SJCRH30 (cell line): Measurements from ENCODE around the gene OR2F2. TPM values are rescaled to one million over a fixed set of nuclear protein-coding genes. Genes with fewer than 3 reads are reported as not detected.

ENCODE experiments used
- DNase-seq, 2 experiments: peaks; one replicate each; pipeline ENCODE4 v3.0.0-alpha.2; 2015 to 2020
- H3K27ac ChIP-seq: fragments of 250-450 bp; sonication (Bioruptor Pico); 2 replicates; pipeline ENCODE4 v1.5.1; 2020; ENCODE audit warnings: mild to moderate bottlenecking, moderate library complexity
- H3K27me3 ChIP-seq: fragments of 250-450 bp; sonication (Bioruptor Pico); 2 replicates; pipeline ENCODE4 v1.5.1; 2020; ENCODE audit warnings: mild to moderate bottlenecking, moderate library complexity
- H3K36me3 ChIP-seq: fragments of 250-450 bp; sonication (Bioruptor Pico); 2 replicates; pipeline ENCODE4 v1.5.1; 2020; ENCODE audit warnings: mild to moderate bottlenecking, moderate library complexity
- H3K4me1 ChIP-seq: fragments of 250-450 bp; sonication (Bioruptor Pico); 2 replicates; pipeline ENCODE4 v1.5.1; 2020; ENCODE audit warnings: mild to moderate bottlenecking, moderate library complexity
- H3K4me3 ChIP-seq: fragments of 250-450 bp; sonication (Bioruptor Pico); 2 replicates; pipeline ENCODE4 v1.5.1; 2020; ENCODE audit warnings: mild to moderate bottlenecking, moderate library complexity
- H3K9me3 ChIP-seq: fragments of 250-450 bp; sonication (Bioruptor Pico); replicated peaks from 2 replicates; pipeline ENCODE4 v1.5.1; 2020; ENCODE audit warnings: mild to moderate bottlenecking, moderate library complexity
- total RNA-seq: library from RNA; depleted of rRNA; stranded (reverse); fragments of >200 nt; shearing (Covaris generic); gene quantifications from 2 replicates; pipeline ENCODE4 v1.2.3, GENCODE V29; 2014; rRNA removed

Gene OR2F2, protein sequence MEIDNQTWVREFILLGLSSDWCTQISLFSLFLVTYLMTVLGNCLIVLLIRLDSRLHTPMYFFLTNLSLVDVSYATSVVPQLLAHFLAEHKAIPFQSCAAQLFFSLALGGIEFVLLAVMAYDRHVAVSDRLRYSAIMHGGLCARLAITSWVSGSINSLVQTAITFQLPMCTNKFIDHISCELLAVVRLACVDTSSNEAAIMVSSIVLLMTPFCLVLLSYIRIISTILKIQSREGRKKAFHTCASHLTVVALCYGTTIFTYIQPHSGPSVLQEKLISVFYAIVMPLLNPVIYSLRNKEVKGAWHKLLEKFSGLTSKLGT
- total RNA-seq: not detected in 2 replicates

DNA sequence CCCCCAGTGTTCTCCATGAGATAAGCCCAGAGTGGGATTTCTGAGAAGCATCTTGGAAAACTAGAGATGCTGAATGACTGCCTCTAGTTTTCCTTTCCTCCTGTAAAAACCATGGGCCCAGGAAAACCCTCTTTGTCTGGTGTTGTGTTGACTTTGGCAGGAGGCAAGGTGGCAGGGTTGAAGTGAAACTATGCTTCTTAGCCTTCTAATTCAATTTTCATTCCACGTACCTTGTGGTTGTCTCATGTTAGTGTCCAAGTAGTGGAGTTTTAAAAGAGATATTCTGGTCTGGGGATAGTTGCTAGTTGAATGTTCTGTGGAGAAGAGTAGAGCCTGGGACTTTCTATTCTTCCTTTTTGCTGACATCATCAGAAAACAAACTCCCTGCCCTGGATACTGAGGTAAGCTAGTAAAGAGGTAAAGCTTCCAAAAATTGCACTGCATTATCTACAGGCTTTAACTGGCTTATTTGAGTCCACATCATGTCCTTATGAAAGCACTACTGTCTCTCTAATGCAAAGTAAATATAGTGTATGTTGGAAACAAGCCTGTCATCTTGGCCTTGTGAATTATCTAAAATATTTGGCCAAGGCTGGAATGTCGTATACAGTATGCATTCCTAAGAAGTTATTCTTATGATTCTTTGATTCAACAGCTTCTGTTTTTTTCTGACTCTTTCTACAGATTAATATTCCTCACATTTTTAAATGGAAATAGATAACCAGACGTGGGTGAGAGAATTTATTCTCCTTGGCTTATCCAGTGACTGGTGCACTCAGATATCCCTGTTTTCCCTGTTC, at the start of gene OR2F2:
OR2F2 (plus strand) TSS at position 708 of the 800 bp plus-strand sequence; CDS start at position 708, 0 bp downstream.
- H3K9me3 ChIP-seq: no peaks in the 10 kb centered on the region
- H3K4me3 ChIP-seq: no peak within 1 kb of the TSS
- H3K4me1 ChIP-seq: no peaks in the 10 kb centered on the region
- no peaks in the 10 kb centered on the region for H3K36me3 ChIP-seq
- no peaks in the 10 kb centered on the region for H3K27me3 ChIP-seq
- no peak for DNase-seq
- H3K27ac ChIP-seq: no peak within 1 kb of the TSS

DNA sequence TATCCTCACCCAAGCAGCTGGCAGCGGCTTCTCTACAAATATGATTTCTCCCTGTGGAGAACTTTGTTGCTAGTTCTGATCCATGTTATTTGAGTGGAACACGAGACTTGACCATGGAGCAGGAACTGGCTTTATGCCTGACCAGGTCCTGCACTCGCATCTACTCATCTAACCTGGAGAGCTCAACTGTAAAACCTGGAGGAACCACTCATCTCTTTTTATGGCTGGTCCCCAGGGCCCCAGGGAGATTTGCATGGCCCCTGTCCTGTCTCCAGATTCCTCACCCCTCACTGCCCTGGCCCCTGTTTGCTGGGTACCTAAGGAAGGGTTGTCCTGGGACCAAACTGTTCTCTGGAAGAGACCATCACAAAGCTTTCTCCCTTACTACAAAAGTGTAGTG, 49.1 kb upstream of the OR2F2 start:
- Histone ChIP-seq H3K36me3 (peaks cover 13% of the 10 kb centered on the region), H3K9me3 (peaks cover 7% of the 10 kb centered on the region; the same call in 1 of the 2 replicates), H3K27me3 (no peaks in the 10 kb centered on the region), H3K4me1 (no peaks in the 10 kb centered on the region), H3K4me3 (no peak overlapping the region), H3K27ac (no peak overlapping the region)
- DNase-seq: no peak

DNA sequence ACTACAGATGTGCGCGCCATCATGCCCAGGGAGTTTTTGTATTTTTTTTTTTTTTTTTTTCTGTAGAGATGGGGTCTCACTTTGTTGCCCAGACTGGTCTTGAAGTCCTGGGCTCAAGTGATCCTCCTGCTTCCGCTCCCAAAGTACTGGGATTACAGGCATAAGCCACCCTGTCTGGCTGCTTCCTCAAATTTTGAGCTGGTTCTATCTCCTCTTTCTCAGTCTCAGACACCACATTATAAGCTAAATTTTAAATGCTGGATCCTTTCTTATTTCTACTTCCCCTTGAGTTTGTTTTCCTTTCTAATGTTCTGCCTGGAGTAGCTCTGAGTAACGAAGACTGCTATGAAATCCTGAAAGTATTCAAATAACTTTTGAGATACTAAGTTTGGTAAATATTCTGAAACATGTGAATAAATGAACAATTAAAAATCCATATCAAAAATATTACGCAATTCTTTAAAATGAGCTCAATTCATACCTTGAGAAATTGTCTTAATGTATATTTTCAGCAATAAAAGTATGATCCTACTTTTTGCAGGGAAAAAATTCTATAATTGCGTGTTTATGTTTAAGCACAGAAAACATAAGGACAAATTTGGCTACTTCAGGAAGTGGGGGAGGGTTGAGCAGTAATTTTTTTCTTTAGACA, 48.1 kb upstream of the OR2F2 start:
- Histone ChIP-seq H3K27me3 (no peaks in the 10 kb centered on the region), H3K4me1 (no peaks in the 10 kb centered on the region), H3K4me3 (no peak overlapping the region), H3K9me3 (peaks cover 7% of the 10 kb centered on the region; the same call in 1 of the 2 replicates), H3K27ac (no peak overlapping the region), H3K36me3 (peaks cover 13% of the 10 kb centered on the region)
- no peak for DNase-seq

DNA sequence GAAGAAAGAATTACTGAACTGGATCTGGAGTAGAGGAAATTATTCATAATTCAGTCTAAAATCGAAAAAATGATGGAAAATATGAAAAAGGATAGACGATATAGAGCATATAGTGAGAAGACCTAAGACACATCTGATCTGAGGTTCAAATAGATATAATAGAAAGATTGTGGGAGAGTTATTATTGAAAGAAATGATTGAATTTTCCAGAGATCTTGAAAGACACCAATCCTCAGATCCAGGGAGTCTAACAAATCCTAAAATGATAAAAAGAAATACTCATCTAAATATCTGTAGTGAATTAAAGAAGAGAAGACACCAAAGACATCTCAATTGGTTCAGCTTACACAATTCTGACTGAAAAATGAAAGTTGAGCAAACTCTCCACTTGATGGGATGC, 46.0 kb upstream of the OR2F2 start:
- H3K27ac ChIP-seq: no peak overlapping the region
- H3K36me3 ChIP-seq: peaks cover 16% of the 10 kb centered on the region
- H3K4me3 ChIP-seq: no peak overlapping the region
- no peak for DNase-seq
- H3K9me3 ChIP-seq: peaks cover 11% of the 10 kb centered on the region; the same call in 1 of the 2 replicates
- no peaks in the 10 kb centered on the region for H3K27me3 ChIP-seq
- no peaks in the 10 kb centered on the region for H3K4me1 ChIP-seq

DNA sequence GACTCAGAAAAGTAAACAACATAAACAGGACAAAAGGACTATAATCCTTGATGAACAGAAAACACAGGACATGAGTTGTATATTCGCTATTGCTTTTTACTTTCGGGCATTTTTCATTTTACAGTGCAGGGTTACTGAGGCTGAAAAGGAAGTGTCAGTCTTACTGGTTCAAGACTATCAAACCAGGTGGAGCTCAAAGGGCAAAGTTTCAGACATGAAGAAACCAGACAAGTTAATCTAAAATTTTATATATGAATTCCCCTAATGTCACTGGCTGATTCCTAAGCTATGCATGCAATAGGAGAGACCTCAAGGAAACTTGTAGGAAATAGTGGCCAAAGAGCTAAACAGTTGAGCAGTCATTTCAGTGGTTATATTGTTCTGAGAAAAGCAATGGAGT, 44.5 kb upstream of the OR2F2 start:
- no peaks in the 10 kb centered on the region for H3K27me3 ChIP-seq
- no peak overlapping the region for H3K4me3 ChIP-seq
- H3K4me1 ChIP-seq: no peaks in the 10 kb centered on the region
- DNase-seq: no peak
- H3K27ac ChIP-seq: no peak overlapping the region
- peaks cover 11% of the 10 kb centered on the region; the same call in 1 of the 2 replicates for H3K9me3 ChIP-seq
- peaks cover 21% of the 10 kb centered on the region for H3K36me3 ChIP-seq

DNA sequence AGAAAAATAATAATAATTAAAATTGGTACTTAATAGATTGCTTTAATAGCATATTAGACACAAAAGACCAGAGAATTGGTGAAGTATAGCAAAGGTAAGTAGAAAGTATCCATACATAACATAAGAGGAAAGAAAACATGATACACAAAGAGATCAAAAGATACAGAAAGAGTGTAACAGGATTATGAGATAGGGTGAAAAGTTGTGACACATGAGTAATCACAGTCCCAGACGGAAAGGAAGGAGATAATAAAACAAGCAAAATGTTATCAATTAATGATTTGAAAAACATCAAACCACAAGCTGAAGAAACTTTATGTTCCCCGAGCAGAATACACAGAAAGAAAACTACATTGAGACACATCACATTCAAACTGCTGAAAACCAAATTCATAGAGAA, 43.6 kb upstream of the OR2F2 start:
- peaks cover 21% of the 10 kb centered on the region for H3K36me3 ChIP-seq
- no peak overlapping the region for H3K27ac ChIP-seq
- no peaks in the 10 kb centered on the region for H3K27me3 ChIP-seq
- H3K4me3 ChIP-seq: no peak overlapping the region
- H3K4me1 ChIP-seq: no peaks in the 10 kb centered on the region
- peaks cover 11% of the 10 kb centered on the region; the same call in 1 of the 2 replicates for H3K9me3 ChIP-seq
- no peak for DNase-seq

DNA sequence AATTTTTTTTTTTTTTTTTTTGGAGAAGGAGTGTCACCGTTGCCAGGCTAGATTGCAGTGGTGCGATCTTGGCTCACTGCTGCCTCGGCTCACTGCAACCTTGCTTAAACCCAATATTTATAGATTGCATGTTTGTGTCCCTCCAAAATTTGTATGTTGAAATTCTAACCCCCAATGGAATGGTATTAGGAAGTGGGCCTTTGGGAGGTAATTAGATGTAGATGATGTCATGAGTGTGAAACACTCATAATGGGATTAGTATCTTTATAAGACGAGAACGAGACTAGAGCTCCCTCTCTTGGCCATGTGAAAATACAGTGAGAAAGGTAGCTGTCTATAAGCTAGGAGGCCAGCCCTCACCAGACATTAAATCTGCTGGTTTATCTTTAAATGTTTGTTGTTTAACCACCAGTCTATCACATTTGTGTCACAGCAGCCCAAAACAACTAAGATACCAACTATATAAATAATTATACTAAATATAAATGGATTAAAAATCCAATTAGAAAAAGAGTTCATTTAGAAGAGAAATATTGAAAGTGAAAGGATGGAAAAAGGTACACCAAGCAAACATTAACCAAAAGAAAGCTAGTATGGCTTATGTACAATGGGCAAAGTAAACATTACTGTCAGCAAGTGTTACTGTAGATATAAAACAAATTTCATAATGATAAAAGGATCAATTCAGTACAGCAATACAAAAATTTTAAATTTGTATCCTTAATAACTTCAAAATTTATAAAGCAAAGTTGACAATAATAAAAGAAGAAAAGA, 42.3 kb upstream of the OR2F2 start:
- H3K9me3 ChIP-seq: peaks cover 11% of the 10 kb centered on the region; the same call in 1 of the 2 replicates
- peaks cover 21% of the 10 kb centered on the region for H3K36me3 ChIP-seq
- DNase-seq: peak in 1 of 2 experiments; percentile 33
- H3K27ac ChIP-seq: no peak overlapping the region
- no peaks in the 10 kb centered on the region for H3K27me3 ChIP-seq
- H3K4me3 ChIP-seq: no peak overlapping the region
- H3K4me1 ChIP-seq: no peaks in the 10 kb centered on the region

DNA sequence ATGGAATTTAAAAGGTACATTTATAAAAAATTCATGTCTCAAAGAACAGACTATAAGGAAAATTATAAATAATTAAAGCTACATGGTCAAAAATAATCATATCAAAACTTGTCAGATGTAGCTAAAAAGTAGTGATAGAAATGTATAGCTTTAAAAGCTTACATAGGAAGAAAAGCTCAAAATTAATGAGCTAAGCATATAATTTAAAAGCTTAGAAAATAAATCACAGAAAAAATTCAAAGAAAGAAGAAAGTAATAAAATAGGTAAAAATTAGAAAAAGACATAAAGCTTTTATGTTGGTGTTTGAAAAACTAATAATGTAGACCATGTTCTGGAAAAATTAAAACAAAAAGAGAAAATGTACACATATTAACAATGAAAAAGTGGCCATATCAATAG, 38.4 kb upstream of the OR2F2 start:
- no peak for DNase-seq
- H3K36me3 ChIP-seq: peaks cover 8% of the 10 kb centered on the region; the same call in 1 of the 2 replicates

DNA sequence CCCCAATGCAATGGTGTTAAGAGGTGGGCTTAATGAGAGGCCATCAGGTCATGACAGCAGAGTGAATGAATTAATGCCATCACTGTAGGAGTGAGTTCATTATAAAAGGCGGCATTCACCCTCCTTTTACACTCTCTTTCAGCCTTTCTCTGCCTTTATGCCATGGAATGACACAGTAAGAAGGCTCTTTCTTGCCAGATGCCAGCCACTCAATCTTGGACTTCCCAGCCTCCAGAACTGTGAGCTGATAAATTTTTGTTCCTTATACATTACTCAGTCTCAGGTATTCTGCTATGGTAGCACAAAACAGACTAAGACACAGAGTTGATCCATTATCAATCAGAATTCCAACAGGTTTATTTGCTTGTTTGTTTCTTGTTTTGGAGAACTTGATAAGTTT, 36.2 kb upstream of the OR2F2 start:
- peaks cover 7% of the 10 kb centered on the region; the same call in 1 of the 2 replicates for H3K36me3 ChIP-seq
- H3K9me3 ChIP-seq: no peaks in the 10 kb centered on the region
- no peak overlapping the region for H3K4me3 ChIP-seq
- H3K27me3 ChIP-seq: no peaks in the 10 kb centered on the region
- peaks cover 3% of the 10 kb centered on the region for H3K4me1 ChIP-seq
- no peak overlapping the region for H3K27ac ChIP-seq
- no peak for DNase-seq

More for the DNA sequence above, 38.4 kb upstream of the OR2F2 start:
- Histone ChIP-seq H3K27me3 (no peaks in the 10 kb centered on the region), H3K4me1 (peaks cover 3% of the 10 kb centered on the region), H3K4me3 (no peak overlapping the region), H3K9me3 (peaks cover 4% of the 10 kb centered on the region; the same call in 1 of the 2 replicates), H3K27ac (no peak overlapping the region)

DNA sequence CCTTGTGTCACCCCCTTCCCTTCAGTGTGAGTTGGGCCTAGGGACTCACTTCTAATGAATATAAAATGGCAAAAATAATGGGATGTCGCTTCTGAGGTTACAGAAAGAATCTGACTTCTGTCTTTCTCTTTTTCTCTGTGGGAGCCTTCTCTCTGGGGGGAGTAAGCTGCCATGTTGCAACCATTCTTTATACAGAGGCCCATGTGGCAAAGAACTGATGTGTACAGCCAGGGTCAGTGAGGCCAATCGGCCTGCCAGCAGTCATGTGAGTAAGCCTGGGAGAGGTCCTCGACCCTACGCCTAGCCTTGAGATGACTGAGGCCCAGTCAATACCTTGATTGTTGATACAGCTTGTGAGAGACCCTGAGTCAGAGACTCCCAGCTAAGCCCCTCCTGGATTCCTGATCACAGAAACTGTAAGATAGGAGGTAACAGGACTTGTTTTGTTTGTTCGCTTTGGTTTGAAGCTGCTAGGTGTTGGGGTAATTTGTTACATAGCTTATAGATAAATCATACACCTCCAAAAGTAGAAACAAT, 34.7 kb upstream of the OR2F2 start:
- DNase-seq: no peak
- Histone ChIP-seq H3K27me3 (no peaks in the 10 kb centered on the region), H3K4me3 (peak overlapping the region; percentile 75), H3K9me3 (no peaks in the 10 kb centered on the region), H3K27ac (no peak overlapping the region), H3K4me1 (peaks cover 3% of the 10 kb centered on the region), H3K36me3 (no peaks in the 10 kb centered on the region)

DNA sequence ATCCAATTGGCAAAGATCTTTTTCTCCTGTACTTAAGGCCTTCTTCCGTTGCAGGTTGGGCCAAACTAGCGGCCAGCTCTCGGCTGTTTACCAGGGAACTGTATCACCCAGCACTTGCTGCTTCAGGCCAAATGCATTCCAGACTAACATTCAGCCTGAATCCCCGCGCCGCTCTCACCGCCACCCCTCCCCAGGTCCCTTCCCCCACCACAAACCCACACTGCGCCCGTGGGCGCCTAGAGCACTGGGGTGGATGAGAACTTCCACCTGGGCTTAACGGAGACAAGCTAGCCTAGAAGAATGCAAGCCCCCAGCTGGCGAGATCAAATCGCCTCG, 33.7 kb upstream of the OR2F2 start:
- DNase-seq: peak in 1 of 2 experiments; percentile 56
- H3K4me3 ChIP-seq: peak overlapping the region; percentile 75
- peaks cover 3% of the 10 kb centered on the region for H3K4me1 ChIP-seq
- no peaks in the 10 kb centered on the region for H3K9me3 ChIP-seq
- peak overlapping the region; percentile 72 for H3K27ac ChIP-seq
- no peaks in the 10 kb centered on the region for H3K36me3 ChIP-seq
- H3K27me3 ChIP-seq: no peaks in the 10 kb centered on the region

DNA sequence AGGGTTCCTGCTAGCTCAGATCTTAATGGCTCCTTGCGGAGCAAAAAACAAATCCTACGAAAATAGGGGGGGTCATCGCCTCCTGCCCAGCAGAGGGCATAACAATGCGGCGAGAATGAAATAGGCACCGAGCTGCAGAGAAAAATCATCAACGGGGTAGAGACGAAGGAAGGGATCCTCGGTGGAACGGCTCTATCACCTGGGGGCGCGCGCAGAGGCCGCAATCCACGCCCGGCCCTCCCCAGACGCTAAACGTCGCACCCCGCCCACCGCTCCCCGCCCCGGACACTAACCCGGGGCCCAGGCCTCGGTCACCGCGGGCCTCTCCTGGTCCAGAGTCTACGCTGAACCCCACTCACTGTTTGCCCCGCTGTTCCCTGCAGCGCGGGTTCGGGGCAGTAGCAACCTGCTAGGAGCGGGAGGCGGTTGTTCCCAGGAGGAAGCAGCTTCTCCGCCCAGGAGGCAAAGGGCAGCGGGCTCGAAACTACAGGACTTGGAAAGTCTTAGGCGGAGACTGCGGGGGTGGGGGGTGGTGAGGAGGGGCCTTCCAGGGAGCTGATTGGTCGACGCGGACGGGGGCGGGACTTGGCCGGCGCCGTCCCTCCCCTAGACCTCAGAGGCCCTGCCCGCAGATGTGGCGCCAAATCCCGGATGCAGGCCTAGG, 33.2 kb upstream of the OR2F2 start, which contains the start of gene TCAF1:
TCAF1 (minus strand) TSS at position 509 of the 664 bp plus-strand sequence. CDS start 25,568 bp downstream, outside the sequence.
- H3K27me3 ChIP-seq: no peaks in the 10 kb centered on the region
- peak within 1 kb of the TSS; percentile 72 for H3K27ac ChIP-seq
- peak within 1 kb of the TSS; percentile 75 for H3K4me3 ChIP-seq
- peaks cover 3% of the 10 kb centered on the region for H3K4me1 ChIP-seq
- no peaks in the 10 kb centered on the region for H3K36me3 ChIP-seq
- H3K9me3 ChIP-seq: no peaks in the 10 kb centered on the region
- DNase-seq: peak; percentile 97

DNA sequence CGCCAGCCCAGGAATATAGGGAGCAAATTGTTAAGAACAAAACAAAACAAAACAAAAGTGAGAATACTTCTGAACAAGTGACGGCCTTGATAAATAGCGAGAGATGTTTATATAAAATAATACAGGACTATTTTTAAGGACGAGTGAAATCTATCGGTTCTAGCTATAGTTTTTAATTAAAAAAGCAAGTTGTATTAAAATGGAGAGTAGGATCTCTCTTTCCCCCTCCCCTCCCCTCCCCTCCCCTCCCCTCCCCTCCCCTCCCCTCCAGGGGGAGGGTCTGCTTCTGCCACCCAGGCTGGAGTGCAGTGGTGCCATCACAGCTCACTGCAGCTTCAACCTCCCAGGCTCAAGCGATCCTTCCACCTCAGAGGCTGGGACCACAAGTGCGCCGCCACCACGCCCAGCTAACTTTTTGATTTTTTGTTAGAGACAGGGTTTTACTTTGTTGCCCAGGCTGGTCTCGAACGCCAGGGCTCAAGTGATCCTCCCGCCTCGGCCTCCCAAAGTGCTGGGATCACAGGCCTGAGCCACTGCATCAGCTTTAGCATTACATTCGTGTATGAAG, 32.6 kb upstream of the OR2F2 start:
- DNase-seq: peak in 1 of 2 experiments; percentile 17
- Histone ChIP-seq H3K9me3 (no peaks in the 10 kb centered on the region), H3K27ac (peak overlapping the region; percentile 72), H3K36me3 (no peaks in the 10 kb centered on the region), H3K4me3 (peak overlapping the region; percentile 75), H3K4me1 (peaks cover 3% of the 10 kb centered on the region), H3K27me3 (0 out of 2 replicates have a peak, but pooled peaks cover 2% of the 10 kb centered on the region)
